ENCODE measurements around the gene DIAPH3.
"Not testable (repeated sequence)": the region's sequence is repeated elsewhere in the genome, so short reads cannot be mapped to it uniquely, and the experiment has no call there.

The DIAPH3 gene

DNA sequence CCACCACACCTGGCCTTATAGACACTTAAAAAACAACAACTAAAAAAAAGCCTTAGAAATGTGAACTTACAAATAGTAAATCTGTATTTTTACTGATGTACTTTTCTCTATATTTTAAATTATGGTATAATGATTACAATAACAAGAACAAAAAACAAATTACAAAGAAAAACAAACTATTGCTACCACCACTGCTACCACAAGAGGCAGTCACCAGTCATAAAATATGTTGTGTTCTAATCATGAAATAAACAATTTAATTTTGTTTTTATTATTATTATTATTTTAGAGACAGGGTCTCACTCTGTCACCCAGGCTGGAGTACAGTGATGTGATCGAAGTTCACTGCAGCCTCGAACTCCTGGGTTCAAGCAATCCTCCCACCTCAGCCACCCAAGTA lies 72.2 kb downstream of the DIAPH3 start:
- no peak for DNase-seq

DNA sequence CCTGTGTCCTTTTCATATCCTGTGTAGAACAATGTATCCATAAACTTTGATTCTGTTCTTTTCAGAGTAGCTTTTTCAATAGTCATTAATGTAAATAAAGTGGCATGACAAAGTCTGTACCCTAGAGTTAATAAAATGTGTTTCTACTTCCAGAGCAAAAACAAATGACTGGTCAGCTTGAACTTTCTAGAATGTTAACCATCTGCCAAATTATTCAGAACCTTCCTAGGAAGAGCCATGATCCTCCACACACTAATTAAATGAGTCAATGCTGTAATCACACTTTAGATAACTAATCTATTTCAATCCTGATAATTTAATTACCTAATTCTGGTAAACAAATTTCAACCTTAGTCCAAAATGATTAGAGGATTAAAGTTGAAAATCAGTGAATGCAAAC lies 73.2 kb downstream of the DIAPH3 start:
- DNase-seq = no peak

- DNase-seq = not testable (repeated sequence)
These were observed 79.9 kb downstream of the DIAPH3 start for GRCh38 chr13:60083780-60084179.

DNA sequence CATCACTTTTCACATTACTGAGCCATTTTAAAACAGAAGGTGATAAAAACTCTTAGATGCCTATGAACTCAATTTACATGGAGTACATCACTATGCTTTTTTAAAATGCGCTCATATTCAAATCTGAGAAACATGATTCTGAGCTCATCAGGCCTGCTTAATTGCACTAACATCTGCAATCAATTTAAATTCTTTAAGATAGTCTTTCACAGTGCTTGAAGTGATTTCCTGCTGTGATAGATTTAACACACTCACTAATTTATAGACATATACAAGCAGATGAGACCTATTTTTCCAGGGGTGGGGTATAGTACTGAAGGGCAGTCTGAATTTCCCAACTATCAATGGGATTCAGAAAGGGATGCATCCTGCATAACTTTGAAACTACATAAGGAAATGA lies 82.9 kb downstream of the DIAPH3 start:
- DNase-seq = no peak

- DNase-seq = no peak
These were observed 85.5 kb downstream of the DIAPH3 start for GRCh38 chr13:60078226-60078625.

GRCh38 chr13:60075850-60076249 lies 87.9 kb downstream of the DIAPH3 start:
- no peak for DNase-seq

DNA sequence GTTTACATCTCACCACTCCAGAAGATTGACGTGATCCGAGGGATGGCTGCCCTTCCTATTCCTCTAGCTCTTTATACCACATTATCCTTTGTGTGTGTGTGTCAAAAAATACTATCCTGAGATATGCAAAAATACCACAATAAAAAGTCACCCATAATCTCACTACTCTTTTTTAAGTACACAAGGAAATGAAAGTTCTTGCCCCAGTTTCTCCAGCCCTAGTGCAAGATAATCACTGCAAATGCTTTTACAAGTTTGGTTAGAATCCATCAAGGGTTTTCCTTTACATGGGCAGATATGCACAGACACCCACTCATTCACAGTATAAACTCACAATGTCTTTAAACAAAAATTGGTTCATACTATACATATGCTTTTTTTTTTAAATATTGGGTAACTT lies 89.3 kb downstream of the DIAPH3 start:
- DNase-seq = no peak

DNA sequence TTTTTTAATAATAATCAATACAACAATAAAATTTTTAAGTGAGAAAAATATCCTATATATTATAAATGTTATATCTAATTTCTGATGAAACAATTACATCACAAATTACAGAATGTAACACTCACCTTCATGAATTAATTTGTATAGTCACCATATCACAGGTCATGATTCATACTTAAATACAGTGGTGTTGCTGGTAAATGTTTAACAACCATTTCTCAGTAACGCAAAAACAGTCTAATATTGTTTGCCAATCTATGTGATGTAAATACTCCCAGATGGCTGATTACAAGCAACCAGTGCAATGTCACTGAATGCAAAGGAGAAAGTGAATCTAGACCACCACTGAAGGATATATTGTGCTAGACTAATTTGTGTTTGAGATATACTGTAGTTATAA lies 97.5 kb downstream of the DIAPH3 start:
- no peak for DNase-seq

DNA sequence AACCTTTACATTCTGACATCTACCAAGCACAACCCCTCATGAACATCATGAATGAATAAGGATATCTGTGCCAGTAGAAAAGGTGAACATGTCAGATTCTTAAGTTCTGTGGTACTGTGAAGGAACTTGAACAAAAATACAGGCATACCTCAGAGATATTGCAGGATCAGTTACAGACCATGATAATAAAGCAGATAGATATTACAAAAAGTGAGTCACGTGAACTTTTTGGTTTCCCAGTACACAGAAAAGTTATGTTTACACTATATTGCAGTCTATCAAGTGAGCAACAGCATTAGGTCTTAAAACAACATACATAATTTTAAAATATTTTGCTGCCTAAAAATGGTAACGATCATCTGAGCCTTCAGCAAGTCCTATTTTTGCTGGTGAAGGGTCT lies 101.2 kb downstream of the DIAPH3 start:
- no peak for DNase-seq

DNA sequence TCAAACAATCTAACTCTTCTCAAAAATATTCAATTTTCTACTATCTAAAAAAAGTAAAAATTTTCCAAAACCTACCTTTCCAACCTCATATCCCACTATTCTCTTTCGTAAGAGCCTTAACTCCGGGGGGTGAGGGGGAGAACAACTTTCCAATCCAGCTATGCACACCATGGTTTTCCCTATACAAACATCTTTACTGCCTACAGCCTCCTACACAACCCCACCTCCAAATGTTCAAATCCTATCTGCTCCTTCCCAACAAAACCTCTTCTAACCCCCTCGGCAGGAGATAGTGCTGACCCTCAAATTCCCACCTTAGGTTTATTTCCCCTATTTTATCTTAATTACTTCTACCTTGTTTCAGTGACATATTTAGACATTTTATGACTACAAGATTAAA lies 102.0 kb downstream of the DIAPH3 start:
- no peak for DNase-seq

- DNase-seq = no peak
These were observed 111.9 kb downstream of the DIAPH3 start for GRCh38 chr13:60051754-60052285.

DNA sequence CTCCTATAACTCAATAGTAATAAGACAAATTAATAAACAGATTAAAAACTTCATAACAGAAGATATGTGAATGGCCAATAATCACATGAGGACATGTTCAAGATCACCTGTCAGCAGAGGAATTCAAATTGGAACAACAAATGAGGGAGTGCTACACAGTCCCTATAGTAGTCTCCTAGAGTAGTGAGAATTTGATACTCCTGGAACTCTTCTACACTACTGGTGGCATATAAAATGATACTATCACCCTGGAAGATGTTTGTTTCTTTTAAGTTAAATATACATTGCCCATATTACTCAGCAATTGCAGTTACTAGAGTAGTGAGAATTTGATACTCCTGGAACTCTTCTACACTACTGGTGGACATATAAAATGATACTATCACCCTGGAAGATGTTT lies 115.4 kb downstream of the DIAPH3 start:
- DNase-seq = not testable (repeated sequence)

DNA sequence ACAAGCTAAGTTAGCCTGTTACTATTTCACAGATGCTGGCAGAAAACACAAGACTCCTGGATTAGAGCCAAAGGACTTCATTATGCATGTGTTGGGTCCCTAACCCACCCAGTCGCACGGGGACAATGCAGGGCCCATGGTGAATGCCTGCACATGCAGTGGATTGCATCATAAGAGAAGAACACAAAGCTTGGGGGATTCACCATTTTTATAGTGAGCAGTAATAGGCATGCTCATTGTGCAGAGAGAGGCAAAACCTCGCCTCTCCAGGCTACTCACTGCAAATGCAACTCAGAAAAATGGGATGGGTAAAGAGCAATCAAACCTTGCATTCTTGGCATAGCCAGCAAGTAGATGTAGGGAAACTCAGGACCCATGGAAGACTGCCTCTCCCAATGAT lies 115.8 kb downstream of the DIAPH3 start:
- no peak for DNase-seq

GRCh38 chr13:60044321-60044720 lies 119.4 kb downstream of the DIAPH3 start:
- no peak for DNase-seq

- no peak for DNase-seq
These were observed 120.5 kb downstream of the DIAPH3 start for GRCh38 chr13:60043262-60043661.

DNA sequence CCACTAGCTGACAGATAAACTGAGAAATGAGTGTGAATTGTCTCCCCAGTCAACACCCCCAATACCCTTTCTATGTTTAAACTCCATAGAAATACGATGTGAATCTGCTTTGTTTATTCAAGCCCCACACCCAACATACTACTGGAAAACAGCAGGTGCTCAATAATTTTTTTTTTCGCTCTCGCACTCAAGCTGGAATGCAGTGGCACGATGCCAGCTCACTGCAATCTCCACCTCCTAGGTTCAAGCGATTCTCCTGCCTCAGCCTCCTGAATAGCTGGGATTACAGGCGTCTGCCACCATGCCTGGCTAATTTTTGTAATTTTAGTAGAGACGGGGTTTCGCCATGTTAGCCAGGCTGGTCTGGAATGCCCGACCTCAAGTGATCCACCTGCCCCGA lies 123.1 kb downstream of the DIAPH3 start:
- DNase-seq = not testable (repeated sequence)

- no peak for DNase-seq
These were observed 127.9 kb downstream of the DIAPH3 start for GRCh38 chr13:60035874-60036273.

DNA sequence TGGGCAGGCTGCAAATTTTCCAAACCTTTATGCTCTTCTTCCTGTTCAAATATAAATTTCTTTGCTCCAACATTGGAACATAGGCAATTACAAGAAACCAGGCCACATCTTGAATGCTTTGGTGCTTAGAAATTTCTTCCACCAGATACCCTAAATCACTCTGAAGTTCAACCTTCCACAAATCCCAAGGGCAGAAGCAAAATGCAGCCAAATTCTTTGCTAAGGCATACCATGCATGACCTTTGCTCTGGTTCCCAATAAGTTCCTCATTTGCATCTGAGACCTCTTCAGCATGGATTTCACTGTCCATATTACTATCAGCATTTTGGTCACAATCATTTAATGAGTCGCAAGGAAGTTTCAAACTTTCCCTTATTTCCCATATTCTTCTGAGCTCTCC lies 130.9 kb downstream of the DIAPH3 start:
- no peak for DNase-seq

GRCh38 chr13:60028021-60028420 lies 135.7 kb downstream of the DIAPH3 start:
- DNase-seq = no peak

- no peak for DNase-seq
These were observed 137.4 kb downstream of the DIAPH3 start for GRCh38 chr13:60026286-60026685.

- no peak for DNase-seq
These were observed 143.4 kb downstream of the DIAPH3 start for GRCh38 chr13:60020288-60020687.

- DNase-seq = no peak
These were observed 144.4 kb downstream of the DIAPH3 start for GRCh38 chr13:60019119-60019993.

DNA sequence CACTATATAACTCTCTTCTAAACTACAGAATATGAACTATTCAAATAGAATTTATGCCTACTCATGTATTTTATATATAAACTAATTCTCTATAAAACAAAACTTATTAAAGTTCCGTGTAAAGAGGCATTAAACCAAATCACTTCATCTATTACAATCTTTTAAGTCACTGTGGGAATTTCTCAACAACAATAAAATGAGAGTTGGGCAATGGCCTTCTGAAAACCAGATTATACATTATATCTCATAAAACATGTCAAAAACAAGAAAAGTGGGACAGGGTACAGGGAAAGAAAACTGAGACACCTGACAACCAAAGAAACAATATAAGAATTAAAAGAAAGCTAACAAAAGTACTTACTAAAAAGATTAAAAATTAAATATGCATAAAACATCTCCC lies 145.2 kb downstream of the DIAPH3 start:
- DNase-seq = no peak

GRCh38 chr13:60016229-60016628 lies 147.5 kb downstream of the DIAPH3 start:
- DNase-seq = no peak

- DNase-seq = no peak
These were observed 150.6 kb downstream of the DIAPH3 start for GRCh38 chr13:60013166-60013565.

All from NCI-H187 (cell line).